HG03095 (cell line): ENCODE measurements around the gene LENG9.

ENCODE experiments used
- ATAC-seq: cut with Tn5 transposase; IDR thresholded peaks from one replicate; pipeline ENCODE4 v1.9.1; 2021; ENCODE audit warnings: moderate library complexity; ENCODE audit not compliant: unreplicated experiment

LENG9 gene

DNA sequence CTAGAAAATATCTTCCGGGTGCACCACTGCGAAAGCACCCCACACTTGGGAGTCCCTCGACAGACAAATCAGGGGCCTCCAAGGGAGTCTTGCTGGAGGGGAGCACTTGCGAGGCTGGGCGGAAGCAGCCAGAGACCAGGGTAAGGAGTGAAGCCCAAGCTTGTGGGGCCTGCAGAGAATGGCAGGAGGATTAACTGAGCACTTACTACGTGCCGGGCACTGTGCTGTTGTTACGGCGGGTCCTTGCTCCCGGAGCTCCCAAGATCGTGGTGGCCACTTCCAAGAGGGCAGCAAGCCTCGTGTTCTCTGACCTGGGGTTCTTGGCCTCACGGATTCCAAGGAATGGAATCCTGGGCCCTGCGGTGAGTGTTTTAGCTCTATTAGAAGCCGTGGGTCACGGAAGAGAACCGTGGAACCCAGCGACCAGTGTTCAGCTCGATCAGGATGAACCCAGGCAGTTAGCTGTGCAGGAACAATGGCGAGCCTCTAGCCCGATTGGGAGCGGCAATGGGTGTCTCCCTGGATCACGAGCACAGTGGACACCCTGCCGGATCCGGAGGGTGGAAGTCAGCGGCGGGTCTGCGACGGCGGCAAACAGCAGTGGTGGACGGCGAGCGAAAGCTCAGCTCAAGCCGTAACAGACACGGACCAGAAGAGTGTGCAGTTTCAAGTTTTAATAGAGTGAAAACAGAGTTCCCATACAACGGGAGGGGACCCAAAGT is 38.8 kb downstream of the LENG9 start:
- no peak for ATAC-seq

DNA sequence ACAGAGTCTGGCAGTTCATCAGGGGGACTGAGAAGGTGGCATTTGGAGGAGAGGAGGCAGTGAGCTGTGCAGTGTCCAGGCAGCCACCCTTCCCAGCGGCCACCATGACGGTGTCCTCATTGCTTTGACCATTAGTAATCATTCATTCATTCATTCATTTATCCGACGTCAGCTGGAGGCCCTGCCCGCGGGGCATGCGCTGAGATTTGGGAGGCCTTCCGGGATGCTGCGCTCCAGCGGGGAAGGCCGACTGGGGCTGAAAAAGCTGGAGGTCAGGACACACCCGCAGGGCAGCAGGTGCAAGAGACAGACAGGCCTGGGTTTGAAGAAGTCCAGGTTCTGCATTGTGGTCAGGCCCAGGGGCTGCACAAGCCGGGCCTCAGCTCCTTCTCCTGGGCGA is 39.4 kb downstream of the LENG9 start:
- no peak for ATAC-seq

DNA sequence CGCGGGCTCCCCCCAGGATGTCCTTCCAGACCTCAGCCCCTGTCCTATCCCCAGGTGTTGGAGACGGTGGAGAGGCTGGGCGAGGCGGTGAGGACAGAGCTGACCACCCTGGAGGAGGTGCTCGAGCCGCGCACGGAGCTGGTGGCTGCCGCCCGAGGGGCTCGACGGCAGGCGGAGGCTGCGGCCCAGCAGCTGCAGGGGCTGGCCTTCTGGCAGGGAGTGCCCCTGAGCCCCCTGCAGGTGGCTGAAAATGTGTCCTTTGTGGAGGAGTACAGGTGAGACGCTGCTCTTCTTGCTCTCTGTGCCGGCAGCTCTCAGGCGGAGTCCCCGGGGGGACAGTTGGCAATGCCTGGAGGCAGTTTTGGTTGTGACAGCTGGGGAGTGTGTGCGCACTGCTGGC is 41.4 kb downstream of the LENG9 start:
- no peak for ATAC-seq

DNA sequence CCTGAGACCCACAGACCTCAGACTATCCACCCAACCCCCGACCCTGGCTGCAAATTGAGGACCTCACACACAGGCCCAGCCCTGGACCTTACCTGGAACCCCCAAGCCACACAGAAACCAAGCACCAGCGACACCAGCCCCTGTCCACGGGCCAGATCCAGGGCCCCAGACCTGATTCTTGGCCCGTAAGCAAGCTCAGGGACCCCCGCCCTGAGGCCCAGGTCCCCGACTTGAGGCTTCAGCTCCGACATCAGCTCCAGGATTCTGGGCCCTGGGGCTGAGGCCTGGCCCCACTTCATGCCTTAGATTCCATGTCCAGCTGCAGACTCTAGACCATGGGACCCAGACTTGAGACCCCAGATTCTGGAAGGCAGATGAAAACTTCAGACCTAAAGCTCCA is 42.1 kb downstream of the LENG9 start:
- ATAC-seq, result no peak

DNA sequence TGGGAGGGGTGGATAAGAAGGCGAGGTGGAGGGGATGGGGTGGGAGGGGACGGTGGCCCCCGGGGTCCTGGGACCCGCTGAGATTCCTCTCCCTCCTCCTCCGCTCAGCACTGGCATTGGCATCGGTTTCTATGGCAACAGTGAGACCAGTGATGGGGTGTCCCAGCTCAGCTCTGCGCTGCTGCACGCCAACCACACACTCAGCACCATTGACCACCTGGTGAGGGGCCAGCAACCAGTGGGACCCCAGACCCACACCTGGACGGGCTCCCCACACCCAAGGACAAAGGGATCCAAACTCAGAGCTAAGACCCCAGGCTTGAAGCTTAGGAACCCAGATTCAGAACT is 42.4 kb downstream of the LENG9 start:
- no peak for ATAC-seq

DNA sequence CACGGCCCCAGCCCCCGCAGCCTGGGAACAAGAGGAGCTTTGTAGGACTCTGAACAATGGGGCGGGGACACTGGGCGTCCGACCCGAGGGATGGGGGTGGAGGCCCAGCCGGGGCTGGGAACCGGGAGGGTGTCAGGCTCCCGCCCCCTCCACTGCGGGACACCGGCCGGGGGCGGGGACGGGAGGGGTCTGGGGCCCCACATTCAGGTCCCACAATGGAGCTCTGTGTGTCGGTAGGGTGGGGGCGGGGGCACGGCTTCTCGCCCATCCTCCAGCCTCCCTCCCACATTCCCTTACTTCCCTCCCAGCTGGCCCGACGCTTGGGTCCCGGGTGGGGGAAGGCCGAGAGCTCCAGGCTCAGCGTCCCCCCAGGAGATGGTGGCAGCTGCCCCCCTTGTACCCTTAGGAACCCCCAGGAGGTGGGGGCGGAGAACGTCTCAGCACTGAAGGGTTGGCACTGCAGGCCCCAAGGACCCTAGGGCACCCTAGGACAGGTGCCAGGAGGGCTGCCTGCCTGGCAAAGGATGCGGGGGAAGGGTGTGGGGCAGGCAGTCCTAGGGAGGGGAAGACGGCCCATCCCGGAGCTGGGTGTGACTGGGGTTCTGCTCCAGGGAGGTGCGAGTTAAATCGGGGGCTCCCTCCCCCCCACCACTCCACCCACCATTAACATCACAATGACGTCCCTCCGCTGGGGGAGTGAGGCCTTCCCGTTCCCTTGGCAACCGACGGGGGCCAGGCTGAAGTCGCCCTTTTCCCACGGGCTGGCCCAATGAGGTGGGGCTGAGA is 43.0 kb downstream of the LENG9 start:
- ATAC-seq, result no peak

DNA sequence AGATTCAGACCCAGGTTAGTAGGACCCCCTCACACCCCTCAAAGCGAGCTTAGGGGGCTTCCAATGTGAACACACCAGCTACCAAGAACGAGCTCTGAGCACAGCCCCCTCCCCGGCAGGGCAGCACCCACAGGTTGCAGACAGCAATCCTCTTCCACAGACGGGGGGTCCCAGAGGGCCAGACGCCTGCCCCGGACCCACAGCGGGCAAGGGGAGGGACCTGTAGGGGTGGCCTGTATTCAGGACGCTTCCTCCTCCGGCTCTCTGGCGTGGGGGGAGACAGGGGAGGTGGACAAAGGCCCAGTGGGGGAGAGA is 43.6 kb downstream of the LENG9 start:
- no peak for ATAC-seq

DNA sequence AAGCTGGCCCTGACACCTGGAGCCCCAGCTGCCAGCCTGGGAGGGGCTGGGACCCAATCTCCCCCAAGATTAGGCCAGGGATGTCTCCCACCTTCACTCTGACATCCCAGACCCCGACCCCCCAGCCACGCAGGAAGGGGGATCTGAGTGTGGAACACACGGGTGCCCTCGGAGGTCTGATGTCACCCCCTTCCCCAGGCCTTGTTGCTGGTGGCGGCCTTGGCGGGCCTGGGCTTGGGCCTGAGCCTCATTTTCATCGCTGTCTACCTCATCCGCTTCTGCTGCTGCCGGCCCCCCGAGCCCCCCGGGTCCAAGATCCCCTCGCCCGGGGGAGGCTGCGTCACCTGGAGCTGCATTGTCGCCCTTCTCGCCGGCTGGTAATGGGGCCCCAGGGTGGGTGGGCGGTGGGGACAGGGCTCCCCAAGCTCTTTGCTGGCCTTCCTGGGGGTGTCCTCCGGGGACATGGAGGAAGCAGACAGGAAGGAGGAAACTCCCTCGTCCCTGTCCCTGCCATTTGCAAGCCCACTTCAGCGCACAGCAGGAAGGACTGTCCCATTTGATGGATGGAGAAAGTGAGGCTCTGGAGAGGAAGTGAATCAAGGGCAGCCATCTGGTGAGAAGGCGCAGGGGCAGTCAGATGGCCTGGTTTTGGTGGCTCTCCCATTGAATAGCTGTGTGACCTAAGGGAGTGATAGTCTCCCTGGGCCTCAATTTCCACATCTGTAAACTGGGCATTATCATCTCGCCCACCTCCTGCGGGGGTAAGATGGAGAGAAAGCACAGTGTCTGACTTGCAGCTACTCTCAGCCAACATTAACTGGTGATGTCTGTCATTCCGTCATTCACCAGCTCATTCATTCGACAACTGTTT is 44.4 kb downstream of the LENG9 start:
- no peak for ATAC-seq

DNA sequence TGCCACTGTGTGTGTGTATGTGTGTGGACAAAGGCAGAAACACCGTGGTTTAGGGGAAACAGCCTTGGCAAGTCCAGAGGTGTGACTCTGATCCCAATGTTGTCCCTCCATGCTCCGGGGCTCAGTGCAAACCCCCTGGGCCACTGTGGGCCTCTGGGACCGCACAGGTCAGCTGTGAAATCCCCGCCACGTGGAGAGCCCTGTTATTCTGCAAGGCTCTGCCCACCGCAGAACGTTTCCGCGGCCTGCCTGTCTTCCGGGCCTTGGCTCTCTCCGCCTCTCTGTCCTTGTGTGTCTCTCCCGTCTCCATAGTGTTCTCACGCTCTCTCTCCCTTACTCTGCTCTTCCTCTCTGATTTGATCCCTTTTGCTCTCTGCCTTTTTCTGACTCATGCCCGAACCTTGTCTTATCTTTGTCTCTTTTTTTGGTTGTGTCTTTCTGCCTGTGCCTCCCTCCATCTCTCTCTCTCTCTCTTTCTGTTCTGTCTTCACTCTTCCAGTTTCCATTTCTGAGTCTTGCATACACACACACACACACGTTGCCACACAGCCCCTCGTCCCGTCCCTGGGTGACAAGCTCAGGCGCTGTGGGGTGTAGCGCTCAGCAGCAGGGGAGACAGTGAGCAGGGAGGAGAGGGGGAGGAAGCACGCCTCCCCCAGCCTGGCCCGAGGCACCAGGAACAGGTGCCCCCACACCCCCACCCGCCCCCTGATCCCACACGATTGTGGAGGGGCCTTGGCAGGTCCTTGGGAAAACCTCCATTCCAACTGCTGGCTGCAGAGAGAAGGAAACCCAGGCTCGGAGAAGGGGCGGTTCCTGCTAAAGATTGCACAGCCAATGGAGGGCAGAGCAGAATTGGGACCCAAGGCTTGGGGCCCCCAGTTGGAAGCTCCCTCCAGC is 45.3 kb downstream of the LENG9 start:
- no peak for ATAC-seq

DNA sequence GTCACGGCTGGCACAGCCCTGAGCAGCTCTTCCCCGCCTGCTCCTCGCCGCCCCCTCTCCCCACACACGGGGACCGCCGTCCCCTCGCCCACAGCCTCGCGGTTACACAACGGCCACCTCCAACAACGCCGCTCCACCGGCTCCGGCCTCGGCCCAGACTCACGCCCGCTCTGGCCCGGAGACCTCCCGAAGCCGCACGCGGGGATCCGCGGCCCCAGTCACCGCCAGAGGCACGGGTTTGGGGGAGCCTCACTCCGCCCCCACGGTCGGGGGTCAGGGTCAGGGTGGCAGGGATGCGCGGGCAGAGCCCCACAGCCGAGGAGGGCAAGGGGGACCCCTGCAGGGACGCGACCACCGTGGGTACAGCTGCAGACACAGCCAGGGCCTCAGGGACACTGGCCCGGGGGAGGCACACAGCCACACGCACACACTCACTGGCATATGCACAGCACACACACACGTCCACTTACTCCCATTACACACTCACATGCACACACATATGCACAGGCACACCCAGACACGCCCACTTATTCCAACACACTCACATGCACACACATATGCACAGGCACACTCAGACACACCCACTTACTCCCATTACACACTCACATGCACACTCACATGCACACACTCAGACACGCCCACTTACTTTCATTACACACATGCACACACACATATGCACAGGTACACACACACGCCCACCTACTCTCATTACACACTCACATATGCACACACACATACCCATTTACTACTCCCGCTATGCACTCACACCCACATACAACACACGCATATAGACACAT is 46.7 kb downstream of the LENG9 start:
- ATAC-seq, result no peak

DNA sequence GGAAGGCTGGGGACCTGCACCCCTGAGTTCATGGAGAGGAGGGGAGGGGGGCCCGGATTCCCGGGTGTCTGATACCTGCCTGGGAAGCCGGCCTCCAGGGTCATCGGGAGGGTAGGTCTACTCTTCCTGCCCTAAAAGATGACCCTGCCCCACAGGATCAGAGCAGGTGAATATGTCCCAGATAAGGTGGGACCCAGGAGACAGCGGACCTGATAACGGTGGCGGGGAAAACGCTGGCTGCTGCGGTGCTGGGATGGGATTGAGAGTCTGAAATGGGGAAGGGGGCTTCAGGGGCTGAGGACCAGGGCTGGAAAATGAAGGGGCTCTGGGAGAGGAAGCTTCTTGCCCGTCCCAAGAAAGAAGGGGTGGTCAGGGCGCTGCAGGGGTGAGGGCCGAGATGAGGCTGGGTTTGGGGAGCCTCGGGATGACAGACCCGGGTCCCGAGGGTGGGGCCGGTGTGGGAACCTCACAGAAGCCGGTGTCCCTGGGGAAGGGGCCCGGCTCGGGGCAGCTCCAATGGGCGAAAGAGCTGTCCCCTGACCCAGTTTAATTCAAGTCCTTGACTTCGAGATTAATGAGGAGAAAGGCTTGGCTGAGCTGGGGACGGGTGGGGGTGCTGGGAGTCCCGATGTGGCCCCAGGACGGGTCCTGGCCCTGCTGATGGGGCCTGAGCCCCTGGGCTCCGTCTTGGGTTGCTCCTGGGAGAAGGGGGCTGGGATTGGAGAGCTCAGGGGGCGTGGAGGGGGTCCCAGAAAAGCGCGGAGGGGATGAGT is 47.5 kb downstream of the LENG9 start:
- no peak for ATAC-seq

DNA sequence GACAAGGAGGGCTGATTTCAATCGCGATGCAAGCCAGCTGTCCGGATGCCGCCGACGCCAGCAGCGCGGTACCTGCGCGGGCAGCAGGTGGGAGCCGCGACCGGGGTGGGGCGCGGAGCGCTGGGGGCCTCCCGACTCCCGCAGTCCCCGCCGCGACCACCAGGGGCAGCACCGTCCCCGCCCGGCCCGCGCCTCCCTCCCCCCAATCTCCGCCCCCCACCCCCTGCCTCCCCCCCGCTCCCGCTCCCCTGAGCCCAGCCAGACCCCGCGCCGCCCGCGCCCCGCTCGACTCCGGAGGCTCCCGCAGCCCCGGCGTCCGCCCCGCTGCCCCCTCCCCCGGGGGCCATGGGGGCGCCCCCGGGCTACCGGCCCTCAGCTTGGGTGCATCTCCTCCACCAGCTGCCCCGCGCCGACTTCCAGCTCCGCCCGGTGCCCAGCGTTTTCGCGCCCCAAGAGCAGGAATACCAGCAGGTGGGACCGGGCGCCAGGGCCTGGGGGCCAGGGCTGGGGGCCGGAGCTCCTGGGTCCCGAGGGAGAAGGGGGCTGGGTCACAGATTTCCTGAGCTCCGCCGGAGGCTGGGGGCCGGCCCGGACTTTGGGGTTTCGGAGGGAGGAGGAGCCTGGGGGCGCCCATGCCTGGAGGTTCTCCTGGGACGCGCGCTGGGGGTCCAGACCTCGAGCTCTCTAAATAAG is 48.2 kb downstream of the LENG9 start, which contains the start of gene TTYH1:
TTYH1 (plus strand) TSS at position 257 of the 693 bp plus-strand sequence; CDS start at position 346, 89 bp downstream.
- no peak for ATAC-seq

DNA sequence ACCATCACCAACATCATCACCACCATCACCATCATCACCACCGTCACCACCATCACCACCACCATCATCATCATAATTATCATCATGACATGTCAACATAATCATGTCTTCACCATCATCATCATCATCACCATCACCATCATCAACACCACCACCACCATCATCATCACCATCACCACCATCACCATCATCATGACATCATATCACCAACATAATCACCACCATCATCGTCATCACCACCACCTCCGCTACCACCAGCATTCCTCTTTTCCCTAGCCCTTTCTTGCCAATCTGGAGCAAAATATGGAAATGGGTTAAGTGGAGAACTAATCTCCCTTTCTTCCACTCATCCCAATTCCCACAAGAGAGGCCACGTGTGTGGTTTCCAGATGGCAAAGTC is 49.4 kb downstream of the LENG9 start:
- ATAC-seq, result no peak

DNA sequence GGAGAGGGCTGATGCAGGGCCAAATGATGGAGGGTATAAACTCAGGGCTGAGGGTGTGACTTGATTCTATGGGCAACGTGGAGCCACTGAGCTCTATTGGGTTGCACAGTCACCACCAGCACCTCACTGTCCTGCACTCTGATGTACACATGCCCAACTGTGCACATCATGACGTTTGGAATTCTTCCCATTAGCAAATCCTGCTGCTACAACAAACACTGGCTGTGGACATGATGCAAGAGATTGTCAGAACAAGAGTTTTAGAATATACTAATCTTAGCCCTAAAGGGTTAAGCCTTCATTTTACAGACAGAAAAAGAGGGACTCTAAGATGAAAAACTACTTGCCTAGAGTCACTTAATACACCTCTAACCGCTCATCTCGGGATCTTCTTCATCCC is 50.7 kb downstream of the LENG9 start:
- ATAC-seq, result no peak
